Testis (tissue), 3 donors: ENCODE results near the gene RAB7A. TPM values are rescaled to one million over a fixed set of nuclear protein-coding genes. Genes with fewer than 3 reads are reported as not detected.

ENCODE experiments used
- DNase-seq: peaks from one replicate; pipeline ENCODE4 v3.0.0-alpha.2; 2019
- H3K27ac ChIP-seq, 2 donors: fragments of 200-600 bp; sonication (generic); one replicate each; pipeline ENCODE4 v1.5.1; 2019
- H3K27me3 ChIP-seq: fragments of 200-600 bp; sonication (generic); one replicate; pipeline ENCODE4 v1.5.1; 2019
- H3K36me3 ChIP-seq: fragments of 200-600 bp; sonication (generic); one replicate; pipeline ENCODE4 v1.5.1; 2017; ENCODE audit warnings: low read depth; ENCODE audit errors: missing control alignments
- H3K4me1 ChIP-seq: fragments of 200-600 bp; sonication (generic); one replicate; pipeline ENCODE4 v1.5.1; 2019
- H3K4me3 ChIP-seq, 2 donors: fragments of 200-600 bp; sonication (generic); one replicate each; pipeline ENCODE4 v1.5.1; 2017 to 2019
- H3K9me3 ChIP-seq: fragments of 200-600 bp; sonication (generic); one replicate; pipeline ENCODE4 v1.5.1; 2017
- POLR2A ChIP-seq: fragments of 450-650 bp; IDR thresholded peaks from one replicate; pipeline ENCODE4 v1.6.1; 2017; ENCODE audit warnings: antibody characterized with exemption, mild to moderate bottlenecking, moderate library complexity
- WGBS, 2 donors: methylation state at CpG; one replicate each; pipeline ENCODE4 v1.1.5; 2018; 5-methylcytosine and 5-hydroxymethylcytosine counted together
- intact Hi-C: fragments of 100-400 bp; cut with DNase I; formaldehyde crosslinking; loops from one replicate; pipeline ENCODE4 v1.15.1; 2023; ENCODE audit warnings: low total_unique reads
- polyA plus RNA-seq: library from polyadenylated mRNA; stranded (reverse); fragments of 350-450 nt; fragmentation: Illumina TruSeq; extraction: RNeasy Lipid Tissue Mini Kit (QIAGEN cat#74804); gene quantifications from one replicate; pipeline ENCODE4 v1.2.3, GENCODE V29; 2014; ENCODE audit warnings: low read depth, low replicate concordance; ENCODE audit not compliant: insufficient read depth
- total RNA-seq, 2 donors: library from RNA; depleted of rRNA; stranded (reverse); fragments of >200 nt; gene quantifications; one replicate each; pipeline ENCODE4 v1.2.3, GENCODE V29; 2016
- TF ChIP-seq, protein P1 (sequence below), 3 experiments: fragments of 450-650 bp in 2 of 3; fragments of 200-600 bp in 1 of 3; sonication (generic) in 1 of 3; IDR thresholded peaks; one replicate each; pipeline ENCODE4 v1.5.1; 2016 to 2019; ENCODE audit warnings: antibody characterized with exemption in 3 of 3, mild to moderate bottlenecking in 2 of 3, moderate library complexity in 1 of 3

Gene RAB7A
- total and polyA plus RNA-seq, 3 donors from 2014 or later: 148 to 152 (median 150) TPM

DNA sequence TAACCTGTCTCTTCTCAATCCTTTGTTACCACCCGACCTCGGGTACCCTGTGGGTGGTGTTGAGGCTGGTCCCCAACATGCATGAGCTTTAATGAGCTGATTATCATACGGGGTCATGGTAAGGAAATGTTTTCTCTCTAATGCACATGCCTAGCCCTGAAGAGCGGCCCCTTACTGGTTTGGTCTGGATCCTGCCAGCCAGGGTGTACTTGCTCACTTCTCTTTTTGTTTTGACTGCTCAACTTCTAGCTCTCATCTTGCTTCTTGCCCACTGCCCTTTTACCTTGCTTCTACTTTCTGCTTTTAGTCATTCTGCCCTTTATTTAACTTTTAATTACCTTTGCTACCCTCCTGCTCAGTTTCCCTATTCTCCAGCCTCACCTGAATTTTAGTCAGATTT, 109.1 kb downstream of the RAB7A start:
- Histone ChIP-seq H3K27me3 (no peaks in the 10 kb centered on the region), H3K36me3 (no peaks in the 10 kb centered on the region), H3K27ac (no peak overlapping the region), H3K4me1 (no peaks in the 10 kb centered on the region), H3K9me3 (no peaks in the 10 kb centered on the region), H3K4me3 (no peak overlapping the region)
- TF ChIP-seq POLR2A: no peak
- TF ChIP-seq, protein P1, sequence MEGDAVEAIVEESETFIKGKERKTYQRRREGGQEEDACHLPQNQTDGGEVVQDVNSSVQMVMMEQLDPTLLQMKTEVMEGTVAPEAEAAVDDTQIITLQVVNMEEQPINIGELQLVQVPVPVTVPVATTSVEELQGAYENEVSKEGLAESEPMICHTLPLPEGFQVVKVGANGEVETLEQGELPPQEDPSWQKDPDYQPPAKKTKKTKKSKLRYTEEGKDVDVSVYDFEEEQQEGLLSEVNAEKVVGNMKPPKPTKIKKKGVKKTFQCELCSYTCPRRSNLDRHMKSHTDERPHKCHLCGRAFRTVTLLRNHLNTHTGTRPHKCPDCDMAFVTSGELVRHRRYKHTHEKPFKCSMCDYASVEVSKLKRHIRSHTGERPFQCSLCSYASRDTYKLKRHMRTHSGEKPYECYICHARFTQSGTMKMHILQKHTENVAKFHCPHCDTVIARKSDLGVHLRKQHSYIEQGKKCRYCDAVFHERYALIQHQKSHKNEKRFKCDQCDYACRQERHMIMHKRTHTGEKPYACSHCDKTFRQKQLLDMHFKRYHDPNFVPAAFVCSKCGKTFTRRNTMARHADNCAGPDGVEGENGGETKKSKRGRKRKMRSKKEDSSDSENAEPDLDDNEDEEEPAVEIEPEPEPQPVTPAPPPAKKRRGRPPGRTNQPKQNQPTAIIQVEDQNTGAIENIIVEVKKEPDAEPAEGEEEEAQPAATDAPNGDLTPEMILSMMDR (IDR thresholded peaks at IDR 0.05): no peak
- WGBS, 2 donors: 89 to 97% methylated on average over 4 of the region's 4 CpGs
- DNase-seq: no peak
- intact Hi-C loops: no loop called here

DNA sequence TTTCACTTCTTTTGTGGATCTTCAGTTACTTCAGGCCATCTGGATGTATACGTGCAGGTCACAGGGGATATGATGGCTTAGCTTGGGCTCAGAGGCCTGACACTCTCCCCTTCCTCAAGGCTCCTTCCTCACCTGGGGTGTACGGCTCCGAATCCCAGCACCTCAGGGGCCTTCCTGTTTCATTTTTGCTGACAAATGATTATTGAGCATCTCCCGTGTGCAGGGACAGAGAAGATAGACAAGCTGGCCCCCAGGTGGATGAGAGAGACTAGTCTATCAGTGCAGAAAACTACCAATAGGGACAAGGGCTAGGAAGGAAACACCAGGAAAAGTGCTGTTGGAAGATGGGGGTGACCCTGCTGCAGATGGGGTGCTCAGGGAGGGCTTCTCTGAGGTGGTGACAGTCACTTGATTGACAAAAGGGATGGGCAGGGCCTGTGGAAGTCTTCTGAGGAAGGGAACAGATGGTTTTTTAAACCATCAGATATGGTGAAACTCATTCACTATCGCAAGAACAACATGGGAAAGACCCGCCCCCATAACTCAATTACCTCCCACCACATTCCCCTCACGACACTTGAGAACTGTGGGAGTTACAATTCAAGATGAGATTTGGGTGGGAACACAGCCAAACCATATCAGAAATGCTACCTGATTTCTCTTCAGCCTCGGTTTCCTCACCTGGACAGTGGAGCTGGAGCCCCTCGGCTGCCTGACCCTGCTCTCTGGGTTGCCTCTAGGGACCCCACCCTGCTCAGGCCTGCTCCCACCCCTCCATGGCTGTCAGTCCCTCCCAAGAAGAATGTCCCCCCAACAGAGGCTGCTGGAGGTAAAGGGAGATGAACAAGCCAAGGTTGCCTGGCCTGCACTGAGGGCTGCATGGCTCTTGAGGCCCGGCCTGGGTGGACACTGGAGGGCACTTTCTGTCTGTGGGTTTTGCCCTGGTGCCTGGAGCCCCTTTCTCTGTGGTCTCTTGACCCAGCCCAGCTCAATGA, 116.2 kb downstream of the RAB7A start:
- TF ChIP-seq, protein P1 (IDR thresholded peaks at IDR 0.05): no peak
- H3K36me3 ChIP-seq: no peaks in the 10 kb centered on the region
- H3K27ac ChIP-seq: no peak overlapping the region
- intact Hi-C loops: no loop called here
- no peaks in the 10 kb centered on the region for H3K9me3 ChIP-seq
- WGBS, 2 donors: 86 to 88% methylated on average over 9 to 10 of the region's 10 CpGs
- no peak overlapping the region for H3K4me3 ChIP-seq
- H3K27me3 ChIP-seq: no peaks in the 10 kb centered on the region
- no peak for DNase-seq
- H3K4me1 ChIP-seq: peaks cover 19% of the 10 kb centered on the region

DNA sequence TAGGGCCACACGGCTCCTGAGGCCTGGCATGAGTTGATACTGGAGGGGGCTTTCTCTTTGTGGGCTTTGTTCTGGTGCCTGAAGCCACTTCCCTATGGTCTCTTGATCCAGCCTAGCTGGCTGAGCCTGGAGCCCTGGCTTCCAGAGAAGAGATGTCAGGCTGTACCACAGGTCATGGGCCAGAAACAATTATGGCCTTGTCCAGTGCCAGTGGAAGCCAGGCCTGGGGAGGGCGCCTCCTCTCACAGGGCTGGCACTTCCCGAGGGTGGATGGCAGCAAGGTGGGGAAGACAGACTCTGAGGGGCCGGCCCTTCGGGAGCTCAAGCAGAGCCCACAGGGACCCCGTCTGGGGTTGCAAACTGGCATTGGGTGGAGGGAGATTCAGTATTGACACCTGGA, 118.5 kb downstream of the RAB7A start:
- H3K4me1 ChIP-seq: peaks cover 19% of the 10 kb centered on the region
- no peak overlapping the region for H3K4me3 ChIP-seq
- H3K27me3 ChIP-seq: no peaks in the 10 kb centered on the region
- intact Hi-C loops: no loop called here
- H3K27ac ChIP-seq: no peak overlapping the region
- H3K36me3 ChIP-seq: no peaks in the 10 kb centered on the region
- no peak for DNase-seq
- 93 to 100% methylated on average over 2 to 6 of the region's 6 CpGs for WGBS, 2 donors
- TF ChIP-seq, protein P1 (IDR thresholded peaks at IDR 0.05): no peak
- no peak for TF ChIP-seq POLR2A
- H3K9me3 ChIP-seq: no peaks in the 10 kb centered on the region

DNA sequence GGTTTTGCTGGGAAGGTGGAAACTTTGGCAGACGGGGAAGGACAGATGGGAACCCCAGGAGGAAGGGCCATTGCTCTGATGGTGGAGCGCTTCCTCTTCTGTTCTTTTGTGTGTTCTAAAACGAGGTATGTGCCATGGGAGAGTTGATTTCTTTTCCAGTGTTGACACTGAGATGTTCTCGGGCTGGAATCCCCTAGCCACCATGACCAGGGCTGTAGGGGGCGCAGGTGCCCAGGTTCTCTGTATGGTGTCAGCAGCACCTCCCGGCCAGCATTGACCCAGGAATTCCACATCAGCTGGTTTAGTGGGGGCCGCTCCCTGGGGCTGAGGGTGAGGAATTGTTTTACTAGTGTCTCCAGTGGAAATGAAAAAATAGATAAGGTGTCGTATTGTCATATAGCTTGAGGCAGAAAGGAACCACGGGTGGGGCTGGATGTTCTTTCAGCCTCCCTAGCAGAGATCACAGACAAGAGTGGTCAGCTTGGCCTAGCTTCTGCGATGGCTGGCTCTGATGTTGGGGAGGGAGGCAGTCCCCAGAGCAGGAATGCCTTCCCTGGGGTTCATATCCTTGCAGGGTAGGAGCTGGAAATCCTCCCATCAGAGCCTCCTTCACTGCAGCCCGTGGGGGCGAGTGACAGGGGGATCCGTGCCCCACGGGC, 119.3 kb downstream of the RAB7A start:
- Histone ChIP-seq H3K27ac (peak overlapping the region; percentile 23 to 63), H3K27me3 (no peaks in the 10 kb centered on the region), H3K4me3 (peak overlapping the region; percentile 36 to 63), H3K36me3 (no peaks in the 10 kb centered on the region), H3K9me3 (no peaks in the 10 kb centered on the region), H3K4me1 (peaks cover 19% of the 10 kb centered on the region)
- TF ChIP-seq POLR2A: no peak
- TF ChIP-seq, protein P1 (IDR thresholded peaks at IDR 0.05): no peak
- 44 to 53% methylated on average over 8 to 14 of the region's 14 CpGs for WGBS, 2 donors
- intact Hi-C loops: no loop called here
- DNase-seq: no peak
